GM21576 (cell line): ENCODE data around the gene ADAM12.

Experiments used
- ATAC-seq: cut with Tn5 transposase; IDR thresholded peaks from one replicate; pipeline ENCODE4 v1.9.1; 2021; ENCODE audit warnings: mild to moderate bottlenecking, moderate library complexity; ENCODE audit not compliant: unreplicated experiment

ADAM12 gene

DNA sequence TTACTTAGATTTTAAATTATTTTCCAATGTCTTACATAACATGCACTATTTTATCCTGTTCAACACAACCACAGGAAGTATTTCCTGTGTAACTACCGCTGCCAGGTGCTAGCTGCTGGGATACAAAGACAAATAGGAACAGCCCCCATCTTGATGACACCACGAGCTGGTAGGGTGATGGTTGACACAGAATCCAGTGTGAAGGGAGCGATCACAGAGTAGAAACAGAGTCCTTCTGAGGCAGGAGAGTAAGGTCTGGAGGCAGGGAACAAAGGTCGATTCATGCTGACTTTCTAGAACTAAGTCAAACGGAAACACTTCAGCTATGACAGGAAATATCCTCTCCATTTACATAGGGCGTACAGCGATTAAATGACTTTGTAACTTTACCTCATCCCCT, 232.3 kb downstream of the ADAM12 start:
- ATAC-seq = no peak

DNA sequence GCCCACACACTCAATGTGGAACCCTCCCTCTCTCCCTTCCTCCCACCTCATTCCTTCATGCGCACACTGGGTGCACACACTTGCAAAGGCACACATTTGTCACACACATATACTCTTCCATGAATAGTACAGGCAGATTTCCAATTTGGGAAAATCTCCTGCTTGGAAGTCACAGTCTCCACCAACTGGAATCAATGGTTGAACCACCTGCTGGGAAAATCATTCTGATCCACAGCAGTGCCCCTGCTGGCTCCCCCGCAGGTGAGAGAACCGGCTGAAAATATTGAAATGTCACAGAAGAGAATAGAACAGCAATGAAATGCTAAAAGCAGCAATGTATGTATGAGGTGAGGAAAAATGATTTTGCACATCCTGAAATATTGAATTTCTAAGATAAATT, 232.7 kb downstream of the ADAM12 start:
- ATAC-seq = no peak

DNA sequence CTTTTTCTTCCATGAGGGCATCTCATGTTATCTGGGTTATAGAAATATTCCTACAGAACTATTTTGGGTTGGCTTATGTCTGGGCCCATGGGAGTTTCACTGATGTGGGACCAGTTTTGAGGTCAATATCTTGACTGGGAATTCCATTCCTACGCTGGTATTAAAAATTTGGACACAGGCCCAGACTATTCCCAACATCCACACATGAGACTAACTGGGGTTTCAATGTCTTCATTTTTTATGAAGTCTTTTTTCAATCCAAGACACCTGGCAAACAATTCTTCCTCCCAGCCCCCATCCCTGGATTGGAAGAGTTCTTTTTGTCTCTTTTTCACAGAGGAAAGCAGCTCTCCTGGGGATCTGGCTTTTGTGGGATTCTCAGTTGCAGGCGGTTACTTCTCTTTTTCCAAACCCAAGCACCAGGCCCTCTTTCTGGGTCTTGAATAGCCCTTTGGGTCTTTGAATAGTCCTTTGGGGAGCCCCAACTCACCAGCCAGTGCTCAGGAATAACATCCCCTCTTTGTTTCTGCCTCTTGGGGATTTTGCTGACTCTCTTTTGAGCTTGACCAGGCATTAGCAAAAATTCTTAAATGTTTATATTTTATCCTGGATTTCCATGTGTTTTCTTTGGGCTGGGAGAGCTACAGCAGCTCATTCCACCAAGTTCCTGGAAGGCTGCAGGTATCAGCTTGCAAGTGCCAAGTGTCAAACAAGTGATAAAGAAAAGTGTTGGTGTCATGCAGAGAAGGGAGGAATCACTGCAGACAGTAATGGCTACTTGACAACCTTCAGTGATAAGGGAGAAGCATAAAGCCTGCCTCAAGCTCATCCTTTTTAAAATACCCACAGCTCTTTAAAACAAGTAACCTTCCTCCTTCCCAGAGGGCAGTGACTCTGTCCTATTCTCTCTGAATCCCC, 234.3 kb downstream of the ADAM12 start:
- ATAC-seq = no peak

DNA sequence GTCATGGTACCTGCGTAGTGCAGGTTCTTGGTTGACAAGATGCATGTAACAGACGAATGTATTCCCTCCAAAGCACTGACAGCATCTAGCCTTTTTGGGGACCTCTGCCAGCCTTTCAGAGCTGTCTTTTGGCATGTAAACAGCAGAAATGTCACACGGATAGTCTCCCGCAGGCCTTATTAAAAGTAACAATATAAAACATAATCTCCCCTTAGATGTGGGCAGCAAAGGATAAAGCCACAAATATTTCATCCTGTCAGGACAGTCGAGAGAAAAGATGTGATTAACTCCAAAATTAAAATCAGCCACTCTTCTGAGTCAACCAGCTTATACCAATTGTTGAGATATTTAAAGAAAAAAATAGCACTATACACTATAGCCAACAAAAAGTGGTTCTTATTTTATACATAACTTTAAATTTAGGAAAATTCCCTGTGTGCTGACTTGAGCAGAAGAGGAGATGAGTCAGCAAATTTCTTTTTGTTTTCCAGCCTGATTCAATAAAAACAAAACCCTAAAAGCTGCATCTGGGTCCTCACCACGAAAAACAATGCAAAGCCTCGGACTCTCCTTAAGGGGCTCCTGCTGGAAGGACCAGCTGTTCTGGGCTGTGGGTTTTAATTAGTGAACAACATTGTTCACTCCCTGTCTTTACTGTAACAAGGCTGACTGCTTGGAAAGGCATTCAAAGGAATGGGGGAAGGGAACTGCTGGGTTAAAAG, 240.2 kb downstream of the ADAM12 start:
- ATAC-seq = no peak

DNA sequence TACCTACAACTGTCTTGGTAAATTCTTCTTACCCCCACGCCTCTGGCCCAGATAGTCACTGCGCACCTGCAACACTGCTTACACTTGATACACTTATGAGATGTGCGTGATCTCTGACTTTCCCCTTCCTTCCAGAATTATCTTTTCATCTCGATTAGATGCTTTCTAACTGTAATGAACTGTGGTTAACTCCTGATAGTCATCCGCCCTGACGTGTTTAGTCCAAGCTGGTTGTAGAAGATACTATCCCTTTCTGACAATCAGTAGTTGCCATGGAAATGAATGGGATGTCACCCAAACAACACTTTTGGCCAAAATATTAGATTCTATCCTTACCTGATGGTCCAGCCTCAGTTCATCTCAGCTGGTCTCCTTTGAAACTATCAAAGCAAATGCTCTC, 241.5 kb downstream of the ADAM12 start:
- no peak for ATAC-seq

DNA sequence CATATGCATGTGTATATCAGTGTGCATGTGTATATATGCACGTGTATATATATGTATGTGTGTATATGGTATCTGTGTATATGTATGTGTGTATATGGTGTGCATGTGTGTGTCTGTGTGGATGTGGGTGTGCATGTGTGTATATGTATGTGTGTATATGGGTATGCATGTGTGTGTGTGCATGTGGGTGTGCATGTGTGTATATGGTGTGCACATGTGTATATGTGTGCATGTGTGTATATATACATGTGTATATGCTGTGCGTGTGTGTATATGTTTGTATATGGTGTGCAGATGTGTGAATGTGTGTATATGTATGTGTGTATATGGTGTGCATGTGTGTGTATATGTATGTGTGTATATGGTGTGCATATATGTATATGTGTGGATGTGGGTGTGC, 245.2 kb downstream of the ADAM12 start:
- ATAC-seq = no peak

DNA sequence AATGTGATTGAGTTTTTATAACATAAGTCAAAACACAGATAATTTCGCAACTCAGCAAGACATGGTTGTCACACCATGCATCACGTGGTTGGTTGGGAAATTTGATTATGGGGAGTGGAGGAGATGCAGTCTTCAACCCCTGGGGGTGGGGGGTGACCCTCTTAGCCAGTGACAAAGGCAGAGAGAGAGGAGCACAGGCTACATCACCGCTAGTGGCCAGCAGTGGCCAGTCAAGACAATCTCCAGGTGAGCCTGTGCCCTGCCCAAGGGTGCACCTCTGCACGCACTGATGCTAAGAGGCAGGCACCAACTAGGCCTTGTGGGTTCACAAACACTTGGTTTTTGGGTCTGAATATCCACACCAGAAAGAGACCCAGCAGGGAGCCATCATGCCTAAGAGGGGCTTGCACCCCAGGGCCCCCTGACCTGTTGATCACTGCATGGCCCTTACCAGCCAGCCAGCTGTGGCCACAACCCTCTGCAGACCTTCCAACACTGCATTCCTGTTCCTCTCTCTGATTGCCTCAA, 247.5 kb downstream of the ADAM12 start:
- ATAC-seq = no peak

DNA sequence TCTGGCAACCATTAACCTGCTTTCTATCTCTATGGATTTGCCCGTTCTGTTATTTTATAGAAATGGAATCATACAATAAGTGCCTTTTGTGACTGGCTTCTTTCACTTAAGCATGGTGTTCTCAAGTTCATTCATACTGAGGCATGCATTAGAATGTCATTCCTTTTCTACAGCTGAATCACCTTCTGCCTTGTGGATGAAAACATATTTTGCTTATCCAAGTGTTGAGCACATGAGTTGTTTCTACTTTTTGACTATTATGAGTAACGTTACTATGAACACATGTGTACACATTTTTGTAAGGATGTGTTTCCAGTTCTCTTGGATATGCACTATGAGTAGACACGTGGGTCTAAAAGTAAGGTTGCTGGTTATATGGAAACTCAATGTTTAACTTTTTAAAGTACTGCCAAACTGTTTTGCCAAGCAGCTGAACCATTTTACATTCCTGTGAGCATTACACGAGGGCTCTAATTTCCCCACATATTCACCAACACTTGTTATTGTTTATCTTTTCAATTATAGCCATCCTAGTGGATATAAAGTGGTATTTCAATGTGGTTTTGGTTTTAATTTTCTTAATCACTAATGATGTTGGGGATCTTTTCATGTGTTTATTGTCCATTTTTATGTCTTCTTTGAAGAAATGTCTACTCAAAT, 250.6 kb downstream of the ADAM12 start:
- no peak for ATAC-seq

DNA sequence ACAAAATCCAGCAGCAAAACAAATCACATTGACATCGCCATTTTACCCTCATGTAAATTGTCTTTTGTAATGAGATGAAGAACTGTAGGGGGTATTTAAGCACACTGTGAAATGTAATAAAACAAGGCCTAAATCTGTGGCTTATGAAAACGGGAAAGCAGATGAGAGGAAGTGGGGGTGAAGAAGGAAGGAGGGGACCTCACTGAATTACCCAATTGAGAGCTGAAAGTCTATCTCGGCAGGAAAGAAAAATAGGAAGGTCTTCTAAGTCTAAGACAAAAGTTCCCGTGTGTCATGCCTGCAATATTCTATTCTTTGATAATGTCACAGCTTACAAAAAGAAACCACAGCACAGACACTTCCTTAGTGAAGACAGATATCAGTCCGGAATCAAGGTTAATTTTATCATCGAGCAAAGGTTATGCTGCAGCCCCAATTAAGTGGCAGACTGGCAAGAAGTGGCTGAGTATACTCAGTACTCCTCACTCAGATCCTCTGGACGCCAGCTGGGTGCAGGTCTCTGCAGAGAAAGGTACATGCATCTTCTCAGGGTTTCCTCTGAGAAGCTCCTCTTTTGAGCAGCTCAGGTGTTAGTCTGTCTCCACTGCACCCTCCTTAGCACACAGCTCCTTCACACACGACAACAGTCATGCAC, 252.2 kb downstream of the ADAM12 start:
- ATAC-seq = no peak

DNA sequence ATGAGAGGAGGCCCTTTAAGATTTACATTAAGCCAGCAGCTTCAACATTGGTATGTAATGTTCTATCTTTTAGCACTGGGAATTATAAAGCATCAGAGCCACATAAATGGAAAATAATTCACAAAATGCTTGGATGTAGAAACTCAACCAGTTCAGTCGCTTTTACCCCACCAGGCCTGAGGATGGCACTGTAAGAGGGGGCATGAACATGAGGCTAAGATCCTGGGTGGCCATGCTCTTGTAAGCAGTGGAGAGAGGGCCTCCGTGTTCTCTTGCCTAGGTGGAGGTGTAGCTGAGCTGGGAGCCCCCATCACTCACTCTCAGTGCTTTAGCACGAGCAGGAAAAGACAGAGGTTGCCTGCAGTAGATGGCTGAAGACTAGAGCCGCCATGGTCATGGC, 253.1 kb downstream of the ADAM12 start:
- ATAC-seq = no peak

DNA sequence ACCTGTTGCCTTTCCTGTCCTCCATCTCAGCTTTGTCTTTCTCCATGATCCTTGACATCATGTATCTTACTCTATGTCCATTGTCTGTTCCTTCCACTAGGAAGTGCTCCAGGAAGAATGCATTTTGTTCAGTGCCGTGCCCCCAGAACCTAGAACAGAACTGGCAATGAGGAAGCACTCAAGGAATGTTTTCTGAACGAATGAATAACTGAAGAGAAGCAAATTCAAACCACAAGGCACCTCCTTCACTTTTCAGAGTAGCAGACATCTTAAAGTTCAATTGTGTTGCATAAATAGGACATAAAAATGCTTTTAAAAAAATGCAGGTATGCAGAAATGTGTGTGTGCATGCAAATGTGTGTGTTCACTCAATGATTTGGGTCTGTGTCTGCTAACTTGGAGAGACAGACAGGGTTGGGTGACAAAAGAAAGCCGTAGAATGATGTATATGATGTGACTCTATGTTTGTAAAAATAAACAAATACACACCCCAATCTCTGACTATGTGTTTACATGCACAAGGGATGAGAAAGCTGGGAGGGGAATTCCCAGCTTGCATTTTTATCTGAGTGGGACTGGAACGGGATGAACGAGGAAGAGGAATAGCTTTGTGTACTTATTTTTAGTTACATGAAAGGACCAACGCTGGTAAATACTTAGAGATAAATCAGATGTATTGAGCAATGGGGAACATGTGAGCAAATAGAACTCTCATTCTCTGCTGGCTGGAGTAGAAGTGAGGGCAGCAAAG, 254.2 kb downstream of the ADAM12 start:
- ATAC-seq = no peak

DNA sequence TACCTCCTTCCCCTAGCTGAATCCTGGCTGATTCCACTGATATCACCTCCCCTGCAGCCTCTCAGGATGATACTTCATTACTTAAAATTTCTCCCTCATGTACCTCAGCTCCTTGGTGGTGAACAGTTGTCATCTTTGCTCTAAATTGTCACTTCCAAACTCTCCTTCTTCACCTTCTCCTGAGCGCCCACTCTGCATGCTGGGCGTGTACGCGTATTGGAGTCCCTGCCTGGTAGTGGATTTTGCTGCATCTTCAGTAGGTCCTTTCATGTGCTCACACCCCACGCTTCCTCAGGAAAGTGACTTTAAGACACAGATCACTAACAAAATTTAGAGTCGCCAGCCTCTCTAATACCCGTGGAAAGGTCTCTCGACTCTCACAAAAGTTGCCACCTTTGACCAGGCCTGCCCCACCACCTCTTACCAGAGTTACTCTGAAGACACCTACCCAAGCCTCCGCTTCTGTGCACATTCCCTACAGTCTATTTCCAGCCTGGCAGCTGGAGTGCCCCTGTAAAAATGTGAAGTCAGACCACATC, 255.1 kb downstream of the ADAM12 start:
- ATAC-seq = no peak

DNA sequence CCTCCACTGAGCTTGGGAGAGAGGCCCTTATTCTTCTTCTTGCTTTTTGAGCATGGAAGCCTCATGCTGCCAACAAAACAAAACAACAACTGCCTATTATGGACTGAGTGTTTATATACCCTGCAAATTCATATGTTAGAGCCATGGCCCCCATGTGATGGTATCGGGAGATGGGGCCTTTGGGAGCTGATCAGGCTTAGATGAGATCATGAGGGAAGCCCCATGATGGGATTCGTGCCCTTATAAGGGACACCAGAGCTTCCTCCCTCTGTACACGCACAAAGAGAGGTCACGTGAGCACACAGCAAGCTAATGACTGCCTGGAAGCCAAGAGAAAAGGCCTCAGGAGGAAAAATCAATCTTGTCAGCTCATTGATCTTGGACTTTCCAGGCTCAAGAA, 256.9 kb downstream of the ADAM12 start:
- no peak for ATAC-seq

DNA sequence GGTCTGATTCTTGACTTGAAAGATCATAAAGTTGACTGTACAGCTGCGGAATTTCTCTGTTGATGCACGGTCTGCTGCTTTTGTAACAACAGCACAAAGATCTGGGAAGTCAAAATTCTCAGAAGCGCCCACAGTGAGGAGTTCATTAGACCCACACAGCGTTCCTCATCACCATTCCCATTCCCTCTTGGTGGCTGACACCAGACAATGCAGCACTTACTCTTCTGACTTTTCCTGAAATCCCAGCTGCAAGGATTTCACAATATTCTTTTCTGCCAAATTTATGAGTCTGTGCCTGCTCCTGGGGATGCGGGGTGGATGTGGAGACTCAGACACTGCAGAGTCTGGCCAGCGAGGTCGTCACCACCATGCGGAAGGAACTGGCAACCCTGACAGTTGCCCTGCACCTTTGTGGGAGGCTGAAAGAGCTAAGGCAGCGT, 258.0 kb downstream of the ADAM12 start:
- ATAC-seq = no peak

DNA sequence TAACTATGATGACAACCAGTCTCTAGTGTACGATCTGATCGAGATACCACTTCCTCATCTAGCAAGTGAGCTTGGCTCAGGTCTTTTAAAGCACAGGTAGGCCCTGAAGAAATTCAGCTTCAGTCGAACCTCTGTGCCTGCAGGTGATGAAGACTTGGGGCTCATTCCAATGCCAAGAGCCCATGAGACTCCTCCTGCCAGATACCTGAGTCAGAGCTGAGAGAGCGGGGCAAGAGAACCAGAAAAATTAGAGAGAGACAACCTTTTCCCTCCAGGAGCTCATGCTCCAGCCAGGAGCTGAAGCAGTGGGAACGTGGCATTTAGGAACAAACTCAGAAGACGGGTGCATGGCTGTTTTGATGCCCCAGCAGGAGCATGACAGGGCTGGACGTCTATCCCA, 259.3 kb downstream of the ADAM12 start:
- ATAC-seq = no peak

DNA sequence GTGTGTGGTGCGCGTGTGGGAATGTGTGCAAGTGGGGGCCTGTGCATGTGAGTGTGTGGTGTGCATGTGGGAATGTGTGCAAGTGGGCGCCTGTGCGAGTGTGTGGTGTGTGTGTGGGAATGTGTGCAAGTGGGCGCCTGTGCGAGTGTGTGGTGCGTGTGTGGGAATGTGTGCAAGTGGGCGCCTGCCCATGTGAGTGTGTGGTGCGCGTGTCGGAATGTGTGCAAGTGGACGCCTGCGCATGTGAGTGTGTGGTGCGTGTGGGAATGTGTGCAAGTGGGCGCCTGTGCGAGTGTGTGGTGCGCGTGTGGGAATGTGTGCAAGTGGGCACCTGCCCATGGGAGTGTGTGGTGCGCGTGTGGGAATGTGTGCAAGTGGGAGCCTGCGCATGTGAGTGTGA, 259.7 kb downstream of the ADAM12 start:
- no peak for ATAC-seq

DNA sequence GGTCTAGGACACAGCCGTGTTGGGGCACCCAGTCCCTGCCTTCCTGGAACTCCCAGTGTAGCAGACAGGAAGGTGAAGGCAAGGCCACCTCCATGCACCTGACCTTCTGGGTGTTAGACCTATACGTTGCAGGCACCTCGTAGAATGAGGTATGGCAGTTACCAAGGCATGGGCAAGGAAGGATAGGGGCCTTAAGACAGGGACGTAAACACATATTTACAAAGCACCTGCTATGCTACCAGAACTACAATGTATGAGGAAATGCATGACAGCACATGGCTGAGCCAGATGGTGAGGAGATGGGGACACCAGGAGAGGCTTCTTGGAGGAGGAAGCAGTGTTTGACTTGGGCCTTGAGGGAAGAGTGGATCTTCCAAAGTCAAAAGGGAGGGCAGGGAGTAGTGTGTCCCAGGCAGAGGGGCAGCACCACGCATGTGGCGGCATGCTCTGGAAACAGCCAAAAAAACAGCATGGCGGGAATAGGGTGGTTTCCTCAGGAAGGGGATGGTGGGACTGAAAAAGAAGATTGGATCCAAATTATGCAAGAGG, 260.7 kb downstream of the ADAM12 start:
- no peak for ATAC-seq

DNA sequence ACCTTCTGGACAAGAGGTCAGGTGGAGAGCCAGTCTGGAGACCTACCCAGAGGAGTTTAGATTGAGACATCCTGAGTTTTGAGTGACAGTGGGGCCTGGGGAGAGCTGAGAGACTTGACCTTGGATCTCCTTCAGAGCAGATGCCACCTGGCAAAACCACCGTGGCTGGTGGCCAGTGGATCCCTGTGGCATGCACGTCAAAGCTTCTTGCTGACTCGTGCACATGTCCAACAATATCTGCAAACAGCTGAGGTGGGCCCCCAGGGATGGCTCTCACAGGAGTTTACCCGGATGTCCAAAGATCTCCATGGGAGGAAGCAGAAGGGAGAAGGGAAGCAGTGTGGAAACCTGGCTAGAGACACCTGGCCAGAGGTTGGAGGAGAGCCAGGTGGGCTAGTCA, 261.4 kb downstream of the ADAM12 start:
- ATAC-seq = no peak

DNA sequence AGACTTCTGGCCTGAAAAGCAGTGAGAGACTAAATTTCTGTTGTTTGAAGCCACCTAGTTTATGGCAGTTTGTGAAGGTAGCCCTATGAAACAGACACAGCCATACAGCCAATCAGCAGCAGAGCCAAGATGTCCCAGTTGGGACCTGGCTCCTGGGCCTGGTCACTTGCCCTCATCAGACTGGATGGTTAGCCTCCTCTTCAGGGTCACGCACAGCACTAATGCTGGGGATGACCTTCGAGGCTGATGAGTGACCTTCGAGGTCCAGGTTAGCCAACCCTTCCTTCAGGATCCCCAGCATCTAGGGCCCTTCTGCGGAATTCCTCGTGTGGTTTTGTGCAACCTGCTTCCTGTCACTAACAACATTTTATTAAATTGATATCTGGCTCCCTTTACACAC, 262.3 kb downstream of the ADAM12 start:
- no peak for ATAC-seq
